K562 (cell line): ENCODE measurements around the gene PTGER3. TPM values are rescaled to one million over a fixed set of nuclear protein-coding genes. Genes with fewer than 3 reads are reported as not detected.

Source experiments
- ATAC-seq: fragments of 200-7000 bp; cut with Tn5 transposase; 3 replicates; pipeline ENCODE4 v1.9.1; 2020; ENCODE audit warnings: moderate library complexity
- BruUV-seq: library from RNA; stranded (reverse); fragments of 400-500 nt; replicated peaks from 2 replicates; lab custom pipeline; 2021; lab: Mats Ljungman, UMichigan
- CTCF ChIA-PET: fragments of 300-600 bp; formaldehyde crosslinking; extraction: SDS; loops from one replicate; lab custom pipeline; 2021; ENCODE audit warnings: low intra/inter-chr PET ratio; lab: Yijun Ruan, JAX
- POLR2A ChIA-PET: fragments of 300-600, 350-650 bp; sonication (Branson Sonifier 250); formaldehyde crosslinking; extraction: SDS; loops from one replicate; lab custom pipeline; 2021; ENCODE audit warnings: antibody characterized with exemption, inconsistent platforms; lab: Yijun Ruan, JAX
- DNase-seq, 4 experiments: peaks; one replicate each; pipeline versions ENCODE4 v3.0.0 to v3.0.0-alpha.2; 2011 to 2018; ENCODE audit warnings: low spot score in 3 of 4, mixed read lengths in 3 of 4; ENCODE audit errors: extremely low read depth in 1 of 4
- FAIRE-seq: peaks from 2 replicates; lab custom pipeline; 2011; peaks lifted over from hg19 to GRCh38; lab: Jason Lieb, UNC
- H2AFZ ChIP-seq: 2 replicates; pipeline ENCODE4 v1.6.0; 2011; ENCODE audit warnings: low read depth, low read length, control low read depth, inconsistent platforms
- H3K27ac ChIP-seq: fragments of 200-600 bp; 3 replicates; pipeline ENCODE4 v1.8.0; 2011; ENCODE audit warnings: low read depth, mild to moderate bottlenecking, control low read depth, inconsistent platforms, low read length, moderate library complexity, mixed read lengths; ENCODE audit errors: extremely low read depth
- H3K27me3 ChIP-seq, 2 experiments: fragments of 300-600 bp in 1 of 2; 2 replicates in 1 of 2; 3 replicates in 1 of 2; pipeline versions ENCODE4 v1.6.0 to v1.8.0; 2011; ENCODE audit warnings: inconsistent platforms in 2 of 2, low read length in 2 of 2, mild to moderate bottlenecking in 1 of 2, mixed read lengths in 1 of 2, moderate library complexity in 1 of 2; ENCODE audit not compliant: control insufficient read depth in 2 of 2, insufficient read depth in 2 of 2
- H3K36me3 ChIP-seq: fragments of 300-600 bp; 3 replicates; pipeline ENCODE4 v1.8.0; 2011; ENCODE audit warnings: mild to moderate bottlenecking, low read length, inconsistent platforms; ENCODE audit not compliant: control insufficient read depth, insufficient read depth
- H3K4me1 ChIP-seq, 2 experiments: fragments of 200-600 bp in 1 of 2; replicated peaks in 1 of 2; 2 replicates in 1 of 2; 3 replicates in 1 of 2; pipeline versions ENCODE4 v1.5.1 to v1.8.0; 2011; ENCODE audit warnings: inconsistent platforms in 2 of 2, low read length in 2 of 2, mild to moderate bottlenecking in 1 of 2, mixed read lengths in 1 of 2, moderate library complexity in 1 of 2; ENCODE audit not compliant: control insufficient read depth in 2 of 2, insufficient read depth in 2 of 2
- H3K4me2 ChIP-seq: 2 replicates; pipeline ENCODE4 v1.6.1; 2011; ENCODE audit warnings: low read length, control low read depth, inconsistent platforms, mixed read lengths; ENCODE audit not compliant: insufficient read depth
- H3K4me3 ChIP-seq: fragments of 200-600 bp; sonication (generic), shearing (Covaris generic); 2 replicates; pipeline ENCODE4 v1.5.1; 2016; ENCODE audit warnings: control low read depth, inconsistent platforms
- H3K79me2 ChIP-seq: fragments of 200-600 bp; 3 replicates; pipeline ENCODE4 v1.8.0; 2011; ENCODE audit warnings: low read length, inconsistent platforms; ENCODE audit not compliant: control insufficient read depth, insufficient read depth
- H3K9ac ChIP-seq, 2 experiments: 2 replicates each; pipeline versions ENCODE4 v1.6.0 to v1.6.1; 2011; ENCODE audit warnings: low read depth in 2 of 2, low read length in 2 of 2, control low read depth in 1 of 2, inconsistent platforms in 1 of 2, mild to moderate bottlenecking in 1 of 2, mixed read lengths in 1 of 2; ENCODE audit not compliant: insufficient read depth in 1 of 2
- H3K9me1 ChIP-seq: one replicate; pipeline ENCODE4 v1.6.0; 2011; ENCODE audit warnings: inconsistent platforms, mild to moderate bottlenecking, low read length, moderate library complexity; ENCODE audit not compliant: control insufficient read depth, insufficient read depth
- H3K9me3 ChIP-seq: replicated peaks from 2 replicates; pipeline ENCODE4 v1.5.1; 2011; ENCODE audit warnings: low read depth, low read length, inconsistent platforms; ENCODE audit not compliant: control insufficient read depth, insufficient read depth
- H4K20me1 ChIP-seq: replicated peaks from 2 replicates; pipeline ENCODE4 v1.6.1; 2011; ENCODE audit warnings: low read length, inconsistent platforms, mixed read lengths; ENCODE audit not compliant: control insufficient read depth, insufficient read depth
- SUPT5H ChIP-seq: fragments of 450-650 bp; IDR thresholded peaks from 2 replicates; pipeline ENCODE4 v1.6.1; 2016
- TEAD4 ChIP-seq, 2 experiments: sonication (generic) in 1 of 2; formaldehyde crosslinking in 1 of 2; IDR thresholded peaks; 2 replicates each; pipeline versions ENCODE4 v1.6.1 to v1.8.0; 2012 to 2022; ENCODE audit warnings: borderline replicate concordance in 1 of 2, inconsistent platforms in 1 of 2, low read length in 1 of 2, mild to moderate bottlenecking in 1 of 2, missing genetic modification reagents in 1 of 2
- ZNF778 ChIP-seq: fragments of 450-650 bp; formaldehyde crosslinking; IDR thresholded peaks from 2 replicates; pipeline ENCODE4 v1.4.0; 2020; ENCODE audit warnings: mild to moderate bottlenecking, moderate library complexity
- WGBS: fragments of 100-300 bp; shearing (Covaris generic); methylation state at CpG from one replicate; pipeline ENCODE4 v1.1.6; 2016; ENCODE audit warnings: low coverage, mixed read lengths; ENCODE audit not compliant: insufficient coverage; ENCODE audit errors: missing lambda C conversion rate; 5-methylcytosine and 5-hydroxymethylcytosine counted together
- in situ Hi-C: fragments of 300-500 bp; cut with MboI; formaldehyde crosslinking; loops from 4 replicates; pipeline ENCODE4 v1.15.0; 2018; ENCODE audit warnings: inconsistent platforms, mixed read lengths
- intact Hi-C: fragments of 100-400 bp; cut with micrococcal nuclease; formaldehyde crosslinking; loops from 2 replicates; pipeline ENCODE4 v1.14.2; 2022
- polyA plus RNA-seq, 8 experiments: library from polyadenylated mRNA; depleted of rRNA in 4 of 8; stranded (reverse) in 5 of 8; unstranded in 3 of 8; fragments of >200 nt; fragmentation: Nextera tagmentation in 2 of 8; fragmentation: Illumina TruSeq in 1 of 8; extraction: Ambion mirVana in 2 of 8; extraction: Trizol in 1 of 8; gene quantifications; 2 replicates each; pipeline versions ENCODE4 v1.2.1 to v1.2.3, GENCODE V29; 2011 to 2014; ENCODE audit warnings: inconsistent platforms in 1 of 8, missing spikeins in 1 of 8
- total RNA-seq, 7 experiments: library from RNA; depleted of rRNA in 6 of 7; stranded (reverse); fragments of >200 nt in 6 of 7; fragmentation: Illumina TruSeq in 2 of 7; extraction: Trizol in 2 of 7; gene quantifications; 2 replicates each; pipeline versions ENCODE4 v1.2.1 to v1.2.3, GENCODE V29; 2011 to 2021; ENCODE audit warnings: low replicate concordance in 1 of 7
- TF ChIP-seq, protein P1 (sequence below), 2 experiments: fragments of 450-650 bp in 1 of 2; sonication (generic) in 1 of 2; formaldehyde crosslinking; conservative IDR thresholded peaks; 2 replicates each; pipeline versions ENCODE4 v1.4.0 to v1.8.1; 2020 to 2022; ENCODE audit warnings: mild to moderate bottlenecking in 1 of 2, missing genetic modification reagents in 1 of 2

Gene PTGER3
- total and polyA plus RNA-seq, 9 of the 15 experiments (the other 6 are each of a cell fraction or from before 2014, with no cell fraction given): 3.8 to 28.5 (median 14.2) TPM

DNA sequence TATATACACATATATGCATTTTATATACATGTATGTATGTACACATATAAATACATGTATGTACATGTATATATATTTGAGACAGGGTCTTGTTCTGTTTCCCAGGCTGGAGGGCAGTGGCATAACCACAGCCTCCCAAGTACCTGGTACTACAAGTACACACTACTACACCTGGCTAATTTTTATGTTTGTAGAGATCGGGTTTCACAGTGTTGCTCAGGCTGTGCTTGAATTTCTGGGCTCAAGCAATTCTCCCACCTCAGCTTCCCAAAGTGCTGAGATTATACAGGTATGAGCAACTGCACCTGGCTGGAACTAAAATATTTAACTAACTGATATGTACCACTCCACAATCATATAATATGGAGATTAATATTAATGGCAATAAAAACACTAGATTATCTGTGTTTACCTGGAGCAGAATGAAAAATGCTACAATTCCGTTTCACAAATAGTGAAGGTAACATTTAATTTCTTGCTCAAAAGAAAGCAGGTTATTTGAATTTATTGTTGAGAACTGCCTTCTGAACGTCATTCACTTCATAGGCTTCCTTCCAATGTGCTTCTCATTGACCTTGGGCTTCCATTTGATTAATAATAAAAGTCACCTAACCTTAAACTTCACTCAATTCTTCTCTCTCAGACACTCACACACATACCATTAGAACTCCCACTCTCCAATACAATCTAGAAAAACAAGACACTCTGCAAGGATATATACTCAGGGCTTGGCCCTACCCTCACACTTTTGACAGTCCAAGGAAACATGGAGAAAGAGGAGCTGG lies 57.0 kb downstream of the PTGER3 start:
- TF ChIP-seq SUPT5H (no peak), TEAD4 (IDR thresholded peaks at IDR 0.05; ENCODE audit: low read length) (no peak), TEAD4 (CRISPR knock-in tag; IDR thresholded peaks at IDR 0.05; ENCODE audit: borderline replicate concordance) (no peak), ZNF778 (CRISPR knock-in tag) (no peak)
- TF ChIP-seq, protein P1, sequence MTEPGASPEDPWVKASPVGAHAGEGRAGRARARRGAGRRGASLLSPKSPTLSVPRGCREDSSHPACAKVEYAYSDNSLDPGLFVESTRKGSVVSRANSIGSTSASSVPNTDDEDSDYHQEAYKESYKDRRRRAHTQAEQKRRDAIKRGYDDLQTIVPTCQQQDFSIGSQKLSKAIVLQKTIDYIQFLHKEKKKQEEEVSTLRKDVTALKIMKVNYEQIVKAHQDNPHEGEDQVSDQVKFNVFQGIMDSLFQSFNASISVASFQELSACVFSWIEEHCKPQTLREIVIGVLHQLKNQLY (CRISPR knock-in tag; conservative IDR thresholded peaks at IDR 0.05): no peak
- ChIA-PET CTCF (no interaction called here), POLR2A (interaction anchor here (0.6 to 1.5 kb wide), 3 partner anchors 10 to 117 kb away, joined by 3 read pairs; no protein-coding TSS in a partner anchor)
- ATAC-seq: no peak; the same call in 2 of the 3 replicates
- H3K27ac ChIP-seq: no peak overlapping the region; the same call in 2 of the 3 replicates
- H3K4me2 ChIP-seq: no peak overlapping the region
- intact Hi-C loops (no loop called here), in situ Hi-C loops (no loop called here)
- H4K20me1 ChIP-seq: no peaks in the 10 kb centered on the region
- no peaks in the 10 kb centered on the region for H3K27me3 ChIP-seq
- no peaks in the 10 kb centered on the region for H3K9me3 ChIP-seq
- no peaks in the 10 kb centered on the region; a peak in 1 of 5 replicates for H3K4me1 ChIP-seq
- no peak for FAIRE-seq
- no peaks in the 10 kb centered on the region for H3K36me3 ChIP-seq
- no peak for DNase-seq
- WGBS: 39% methylated on average over 3 of the region's 3 CpGs
- no peak overlapping the region for H2AFZ ChIP-seq
- H3K79me2 ChIP-seq: no peaks in the 10 kb centered on the region
- H3K9me1 ChIP-seq: no peaks in the 10 kb centered on the region
- no peak overlapping the region for H3K9ac ChIP-seq
- BruUV-seq: no TSS peak
- no peak overlapping the region for H3K4me3 ChIP-seq
